ENCODE results near the gene PWWP2B.

The PWWP2B gene

DNA sequence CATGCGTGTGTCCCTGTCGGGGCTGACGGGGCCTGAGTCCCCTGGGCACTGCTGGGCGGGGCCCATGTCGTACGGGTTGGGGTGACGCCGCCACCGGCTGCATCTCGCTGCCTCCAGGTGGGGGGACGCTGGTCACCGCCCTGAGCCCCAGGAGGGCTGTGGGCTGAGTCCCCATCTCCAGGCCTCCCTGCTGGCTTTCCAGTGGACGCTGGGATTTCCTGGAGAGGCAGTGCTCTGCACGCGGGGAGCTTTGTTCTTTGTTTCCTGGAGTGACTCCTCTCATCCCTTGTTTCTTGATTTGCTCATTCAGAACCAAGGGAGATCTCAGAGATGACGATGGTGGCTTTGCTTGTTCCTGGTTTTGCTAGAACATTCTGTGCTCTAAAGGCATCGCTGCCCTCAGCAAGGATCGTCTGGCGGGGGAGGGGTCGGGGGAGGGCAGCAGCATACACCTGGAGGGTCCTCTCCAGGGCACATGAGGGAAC lies 21.0 kb downstream of the PWWP2B start:
- TF ChIP-seq CTCF (conservative IDR thresholded peaks at IDR 0.05; ENCODE audit: low read depth, low read length): no peak
- H3K4me3 ChIP-seq (ENCODE audit: low read length): no peak overlapping the region
- DNase-seq (ENCODE audit: low read depth): no peak

GRCh38 chr10:132418527-132419416 lies 21.8 kb downstream of the PWWP2B start:
- no peak for TF ChIP-seq CTCF (conservative IDR thresholded peaks at IDR 0.05; ENCODE audit: low read depth, low read length)
- DNase-seq (ENCODE audit: low read depth): no peak
- H3K4me3 ChIP-seq (ENCODE audit: low read length): no peak overlapping the region

DNA sequence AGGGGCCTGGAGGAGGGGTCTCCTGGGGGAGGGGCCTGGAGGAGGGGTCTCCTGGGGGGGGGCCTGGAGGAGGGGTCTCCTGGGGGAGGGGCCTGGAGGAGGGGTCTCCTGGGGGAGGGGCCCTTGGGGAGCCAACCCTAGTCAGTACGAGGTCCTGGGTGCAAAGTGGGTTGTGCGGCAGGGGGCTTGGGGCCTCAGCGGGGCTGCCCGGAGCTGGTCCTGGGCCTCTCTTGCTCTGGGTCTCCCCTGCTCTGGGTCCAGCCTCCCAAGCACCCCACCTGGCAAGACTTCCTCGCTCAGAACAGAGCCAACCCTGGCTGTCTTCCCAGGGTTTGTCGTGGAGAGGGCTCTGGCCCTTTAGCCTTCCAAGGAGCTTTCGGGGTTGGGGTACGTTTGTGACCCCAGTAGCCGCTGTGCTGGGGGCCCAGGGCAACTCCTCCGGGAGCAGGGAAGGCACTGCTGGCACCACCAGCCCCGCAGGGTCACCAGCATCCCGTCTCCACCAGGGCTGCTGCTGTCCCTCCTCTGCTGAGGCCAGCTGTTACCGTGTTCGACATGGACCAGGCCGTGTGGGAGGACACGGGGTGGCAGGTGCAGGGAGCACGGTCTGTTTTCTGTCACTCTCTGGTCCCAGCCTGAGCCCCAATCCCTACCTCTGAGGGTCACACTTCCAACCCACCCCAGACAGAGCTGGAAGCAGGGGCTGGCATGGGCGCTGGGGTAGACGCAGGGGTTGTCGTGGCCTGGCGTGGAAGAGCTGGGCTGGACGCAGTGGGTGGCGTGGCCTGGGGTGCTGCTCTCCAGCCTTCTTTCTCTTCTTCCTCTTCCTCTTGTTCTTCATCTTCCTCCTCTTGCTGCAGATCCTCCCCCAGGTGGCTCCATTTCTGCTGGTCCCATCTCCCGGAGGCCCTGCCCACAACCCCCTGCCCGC lies 22.8 kb downstream of the PWWP2B start:
- no peak for TF ChIP-seq CTCF (conservative IDR thresholded peaks at IDR 0.05; ENCODE audit: low read depth, low read length)
- DNase-seq (ENCODE audit: low read depth): no peak
- no peak overlapping the region for H3K4me3 ChIP-seq (ENCODE audit: low read length)

DNA sequence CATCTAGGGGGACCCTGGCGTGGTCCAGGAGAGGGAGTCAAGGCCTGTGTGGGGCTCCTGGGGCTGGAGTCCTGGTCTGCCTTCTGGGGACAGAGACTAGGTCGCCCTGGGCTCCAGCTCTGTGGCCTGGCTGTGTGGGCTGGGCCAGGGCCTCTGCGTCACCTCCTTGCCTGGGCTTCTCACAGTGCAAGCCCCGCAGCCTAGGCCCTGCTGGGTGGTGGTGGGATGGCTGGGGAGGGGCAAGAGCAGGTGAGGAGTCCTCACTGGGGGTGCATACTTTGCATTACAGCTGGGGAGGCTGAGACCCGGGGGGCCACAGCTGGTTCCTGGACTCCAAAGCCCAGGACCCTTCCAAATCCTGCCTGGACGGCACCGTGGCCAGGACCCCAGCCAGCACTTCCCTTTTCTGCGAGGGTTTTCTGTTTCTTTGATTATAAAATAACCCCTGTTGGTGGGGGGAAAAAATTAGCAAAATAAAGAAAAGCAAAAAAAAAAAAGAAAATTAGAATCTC lies 23.5 kb downstream of the PWWP2B start:
- no peak for DNase-seq (ENCODE audit: low read depth)
- H3K4me3 ChIP-seq (ENCODE audit: low read length): no peak overlapping the region
- no peak for TF ChIP-seq CTCF (conservative IDR thresholded peaks at IDR 0.05; ENCODE audit: low read depth, low read length)

DNA sequence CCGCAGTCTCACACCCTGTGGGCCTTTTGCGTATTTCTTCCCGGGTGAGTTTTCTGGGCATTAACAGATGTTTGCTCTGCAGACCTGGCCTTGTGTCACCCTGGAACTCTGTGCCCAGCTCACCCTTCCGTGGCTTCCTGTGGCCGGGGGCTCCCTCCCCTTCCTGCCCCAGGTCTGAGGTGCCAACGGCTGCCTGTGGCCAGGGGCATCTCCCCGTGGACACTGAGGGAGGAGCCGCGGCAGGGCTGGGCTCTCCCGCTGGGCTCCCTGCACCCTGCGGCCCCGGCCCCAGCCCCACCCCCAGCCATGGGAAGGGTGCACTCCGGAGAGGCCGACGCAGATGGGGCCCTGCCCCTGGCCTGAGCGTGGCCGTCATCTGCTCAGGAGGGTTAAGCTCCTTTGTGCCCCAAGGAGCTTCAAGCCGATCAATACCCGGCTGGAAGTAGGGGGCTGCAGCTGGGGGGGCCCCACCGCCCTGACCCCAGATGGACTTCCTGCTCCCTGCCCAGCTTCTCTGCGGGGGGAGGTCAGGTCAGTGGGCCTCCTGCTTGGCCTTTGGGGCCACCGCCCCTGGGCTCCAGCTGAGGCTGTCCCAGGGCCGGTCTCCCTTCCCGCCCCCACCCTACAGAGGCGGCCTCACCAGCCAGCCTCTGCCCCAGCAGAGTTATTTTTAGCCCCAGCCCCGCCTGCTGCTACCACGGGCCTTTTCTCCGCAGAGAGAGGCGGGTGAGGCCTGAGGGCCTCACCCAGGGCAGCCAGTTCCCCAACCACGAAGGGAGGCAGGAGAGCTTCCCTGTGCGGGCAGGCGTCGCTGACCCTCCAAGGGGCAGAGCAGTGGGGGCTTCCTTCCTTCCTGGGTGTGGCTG lies 24.2 kb downstream of the PWWP2B start:
- H3K4me3 ChIP-seq (ENCODE audit: low read length): no peak overlapping the region
- peak; percentile 33 for DNase-seq (ENCODE audit: low read depth)
- TF ChIP-seq CTCF (conservative IDR thresholded peaks at IDR 0.05; ENCODE audit: low read depth, low read length): no peak
